ENCODE data around the gene GPD2.
A peak's percentile ranks its signal among the peaks of the same experiment; 100 is the strongest.

Gene GPD2

GRCh38 chr2:156437272-156437930 is 1.2 kb downstream of the GPD2 start:
- peak; percentile 52 for DNase-seq (ENCODE audit: low read depth)
- TF ChIP-seq MAX (IDR thresholded peaks at IDR 0.05; ENCODE audit: low read depth, low read length) (no peak), CTCF (IDR thresholded peaks at IDR 0.05; ENCODE audit: low read depth, low read length) (no peak)
- no peak overlapping the region for H3K4me3 ChIP-seq (ENCODE audit: low read depth, low read length)

GRCh38 chr2:156437931-156438410 is 1.8 kb downstream of the GPD2 start:
- no peak for DNase-seq (ENCODE audit: low read depth)
- H3K4me3 ChIP-seq (ENCODE audit: low read depth, low read length), result no peak overlapping the region
- TF ChIP-seq MAX (IDR thresholded peaks at IDR 0.05; ENCODE audit: low read depth, low read length) (no peak), MYC (IDR thresholded peaks at IDR 0.05; ENCODE audit: low read depth, low read length) (no peak), CTCF (IDR thresholded peaks at IDR 0.05; ENCODE audit: low read depth, low read length) (no peak), POLR2A (IDR thresholded peaks at IDR 0.05; ENCODE audit: extremely low read depth, insufficient read length) (no peak)

- DNase-seq (ENCODE audit: low read depth), result no peak
- no peak overlapping the region for H3K4me3 ChIP-seq (ENCODE audit: low read depth, low read length)
- TF ChIP-seq CTCF (IDR thresholded peaks at IDR 0.05; ENCODE audit: low read depth, low read length), result no peak
- TF ChIP-seq MYC (IDR thresholded peaks at IDR 0.05; ENCODE audit: low read depth, low read length), result no peak
- TF ChIP-seq MAX (IDR thresholded peaks at IDR 0.05; ENCODE audit: low read depth, low read length), result no peak
- no peak for TF ChIP-seq POLR2A (IDR thresholded peaks at IDR 0.05; ENCODE audit: extremely low read depth, insufficient read length)
Observed at GRCh38 chr2:156443089-156443488, 6.9 kb downstream of the GPD2 start.

- H3K4me3 ChIP-seq (ENCODE audit: low read depth, low read length), result no peak overlapping the region
- no peak for DNase-seq (ENCODE audit: low read depth)
- no peak for TF ChIP-seq POLR2A (IDR thresholded peaks at IDR 0.05; ENCODE audit: extremely low read depth, insufficient read length)
- no peak for TF ChIP-seq MYC (IDR thresholded peaks at IDR 0.05; ENCODE audit: low read depth, low read length)
- no peak for TF ChIP-seq MAX (IDR thresholded peaks at IDR 0.05; ENCODE audit: low read depth, low read length)
- no peak for TF ChIP-seq CTCF (IDR thresholded peaks at IDR 0.05; ENCODE audit: low read depth, low read length)
Observed at GRCh38 chr2:156445296-156446220, 9.4 kb downstream of the GPD2 start.

- DNase-seq (ENCODE audit: low read depth), result no peak
- TF ChIP-seq MAX (IDR thresholded peaks at IDR 0.05; ENCODE audit: low read depth, low read length), result no peak
- no peak overlapping the region for H3K4me3 ChIP-seq (ENCODE audit: low read depth, low read length)
Observed at GRCh38 chr2:156447761-156448160, 11.6 kb downstream of the GPD2 start.

- TF ChIP-seq CTCF (IDR thresholded peaks at IDR 0.05; ENCODE audit: low read depth, low read length), result no peak
- no peak for TF ChIP-seq POLR2A (IDR thresholded peaks at IDR 0.05; ENCODE audit: extremely low read depth, insufficient read length)
- TF ChIP-seq MAX (IDR thresholded peaks at IDR 0.05; ENCODE audit: low read depth, low read length), result no peak
- TF ChIP-seq MYC (IDR thresholded peaks at IDR 0.05; ENCODE audit: low read depth, low read length), result no peak
- DNase-seq (ENCODE audit: low read depth), result no peak
Observed at GRCh38 chr2:156448766-156449165, 12.6 kb downstream of the GPD2 start.

More at GRCh38 chr2:156448766-156449165, 12.6 kb downstream of the GPD2 start:
- no peak overlapping the region for H3K4me3 ChIP-seq (ENCODE audit: low read depth, low read length)
